RPMI7951 (cell line): ENCODE measurements around the gene BLOC1S1. TPM values are rescaled to one million over a fixed set of nuclear protein-coding genes. Genes with fewer than 3 reads are reported as not detected.
A peak's percentile ranks its signal among the peaks of the same experiment; 100 is the strongest.

Experiments
- DNase-seq: peaks from one replicate; pipeline ENCODE4 v3.0.0-alpha.2; 2012; ENCODE audit warnings: low read depth
- total RNA-seq: library from RNA; depleted of rRNA; stranded (reverse); fragments of >200 nt; shearing (Covaris generic); gene quantifications from 2 replicates; pipeline ENCODE4 v1.2.3, GENCODE V29; 2014

The BLOC1S1 gene
- total RNA-seq, 1 experiment from 2014 or later: 155 TPM

GRCh38 chr12:55727643-55728185 lies 11.9 kb downstream of the BLOC1S1 start:
- DNase-seq: peak; percentile 93

GRCh38 chr12:55728186-55728938 lies 12.5 kb downstream of the BLOC1S1 start:
- peak; percentile 79 for DNase-seq

DNA sequence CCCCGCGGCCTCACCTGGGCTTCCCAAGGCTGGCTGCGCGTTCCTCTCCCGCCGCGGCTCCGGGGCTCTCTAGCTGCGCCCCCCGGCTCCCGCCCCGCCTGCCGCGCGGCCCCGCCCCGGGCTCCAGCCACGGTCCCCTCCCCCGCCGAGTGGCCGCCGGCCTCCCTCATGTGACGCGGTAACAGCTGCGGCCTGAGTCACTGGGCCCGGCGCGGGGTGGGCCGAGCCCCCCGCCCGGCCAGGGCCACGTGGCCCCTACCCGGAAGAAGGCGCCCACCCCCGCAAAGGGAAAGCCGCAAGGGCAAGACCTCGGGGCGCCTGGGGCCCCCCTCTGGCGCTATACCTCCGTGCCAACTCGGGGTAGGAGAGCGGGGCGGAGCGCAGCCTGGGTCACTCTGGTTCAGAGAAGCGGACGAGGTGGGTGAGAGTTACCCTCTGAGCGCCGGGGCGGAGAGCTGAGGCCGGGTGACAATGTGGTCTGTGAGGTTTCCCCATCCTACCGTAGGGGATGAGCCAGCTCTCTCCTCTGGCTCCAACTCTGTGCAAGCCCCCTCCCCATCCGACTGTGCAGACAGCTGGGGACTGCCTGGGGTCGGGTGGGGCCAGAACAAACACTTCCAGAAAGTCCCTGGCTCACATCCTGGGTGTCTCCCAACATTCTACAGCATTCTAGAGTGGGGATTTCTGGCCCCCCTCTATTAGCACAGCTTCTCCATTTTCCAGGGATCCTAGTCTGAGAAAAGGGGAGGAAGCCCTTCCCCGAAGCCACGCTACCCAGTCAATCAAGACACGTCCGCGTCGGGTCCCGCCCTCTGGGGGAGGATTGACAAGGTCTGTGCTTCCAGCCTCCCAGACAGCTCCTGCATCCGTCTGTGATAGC lies 13.3 kb downstream of the BLOC1S1 start, which contains the start of gene CD63:
Gene CD63, minus strand, starts transcription at position 71 of the 880 bp plus-strand sequence. CDS start 668 bp downstream, outside the sequence.
- DNase-seq: peak; percentile 93

DNA sequence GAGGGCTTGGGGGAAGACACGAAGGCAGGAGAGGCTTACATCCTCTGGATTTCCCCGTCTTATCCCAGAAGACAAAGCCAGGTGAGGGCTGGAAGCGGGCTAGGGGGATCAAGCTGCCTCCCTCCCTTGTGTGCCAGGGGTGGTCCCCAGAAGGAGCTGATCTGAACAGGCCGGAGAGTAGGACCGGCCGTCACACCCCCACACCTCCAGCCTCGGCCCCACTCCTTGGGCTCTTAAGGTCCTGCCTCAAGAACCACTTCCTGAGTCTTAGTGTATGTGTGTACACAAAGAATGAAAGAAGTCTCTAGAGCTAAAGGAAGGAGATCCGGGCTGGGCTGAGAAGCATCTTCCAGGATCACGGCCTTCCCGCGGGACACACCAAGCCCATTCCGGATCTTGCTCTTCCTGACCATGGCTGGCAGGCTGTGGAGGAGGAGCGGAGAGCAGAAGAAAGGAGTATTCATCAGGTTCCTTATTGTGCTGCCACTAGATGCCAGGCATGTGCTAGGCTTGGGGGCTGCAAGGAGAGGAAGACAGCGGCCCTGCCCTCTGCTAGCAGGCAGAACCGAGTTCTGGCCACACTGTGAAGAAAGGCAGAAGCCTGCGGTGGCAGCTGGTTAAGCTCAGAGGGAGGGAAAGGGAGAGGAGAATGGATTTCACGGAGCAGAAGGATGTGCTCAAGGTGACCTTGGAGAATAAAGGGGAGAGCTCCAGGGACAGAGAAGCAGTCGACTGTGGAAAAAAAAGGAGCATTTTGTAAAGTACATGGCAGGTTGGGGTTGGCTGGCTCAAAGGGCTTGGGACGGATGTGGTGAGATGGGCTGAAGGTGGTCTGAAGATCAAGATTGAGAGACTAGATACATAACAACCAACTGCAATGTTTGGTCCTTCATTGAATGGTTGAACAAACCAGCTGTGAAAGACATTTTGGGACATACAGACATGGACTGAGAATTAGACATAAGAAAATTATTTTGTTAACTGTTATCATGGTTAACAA lies 14.3 kb downstream of the BLOC1S1 start:
- DNase-seq: peak; percentile 71

DNA sequence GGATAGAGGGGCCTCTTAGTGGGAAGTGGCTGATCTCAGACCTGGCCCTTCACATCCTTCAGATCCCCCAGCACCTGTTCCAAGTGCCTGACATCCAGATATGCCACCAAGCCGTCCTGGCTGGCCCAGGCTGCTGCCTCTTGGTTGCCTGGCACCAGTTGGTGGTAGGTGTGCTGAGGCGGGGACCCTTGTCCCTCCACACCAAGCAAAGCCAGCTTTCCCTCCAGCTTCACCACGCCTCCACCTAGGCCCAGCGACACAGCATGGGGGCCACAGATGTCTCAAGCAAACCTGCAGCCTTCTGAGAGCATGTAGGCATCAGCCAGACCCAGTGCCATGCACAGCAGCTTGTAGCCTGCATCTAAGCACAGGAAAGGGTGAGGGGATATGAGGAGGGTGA lies 16.4 kb downstream of the BLOC1S1 start:
- DNase-seq: no peak

DNA sequence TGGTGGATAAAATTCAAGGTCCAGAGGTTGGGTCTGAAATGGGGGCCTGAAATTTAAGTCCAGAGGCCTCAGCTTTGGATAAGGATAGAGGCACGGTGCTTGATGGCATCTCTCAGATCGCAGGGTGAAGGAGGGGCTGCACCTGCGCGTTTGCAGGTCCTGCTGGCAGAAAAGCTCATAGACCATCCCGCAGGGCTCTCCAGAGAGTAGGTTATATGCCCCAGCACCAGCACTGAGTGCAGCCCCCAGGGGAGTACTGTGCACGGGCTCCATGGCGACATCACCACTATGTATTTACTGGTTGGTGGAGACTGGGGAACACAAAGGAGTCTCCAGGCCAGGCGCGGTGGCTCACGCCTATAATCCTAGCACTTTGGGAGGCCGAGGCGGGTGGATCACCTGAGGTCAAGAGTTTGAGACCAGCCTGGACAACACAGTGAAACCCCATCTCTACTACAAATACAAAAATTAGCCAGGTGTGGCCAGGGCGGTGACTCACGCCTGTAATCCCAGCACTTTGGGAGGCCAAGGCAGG lies 17.2 kb downstream of the BLOC1S1 start:
- no peak for DNase-seq

DNA sequence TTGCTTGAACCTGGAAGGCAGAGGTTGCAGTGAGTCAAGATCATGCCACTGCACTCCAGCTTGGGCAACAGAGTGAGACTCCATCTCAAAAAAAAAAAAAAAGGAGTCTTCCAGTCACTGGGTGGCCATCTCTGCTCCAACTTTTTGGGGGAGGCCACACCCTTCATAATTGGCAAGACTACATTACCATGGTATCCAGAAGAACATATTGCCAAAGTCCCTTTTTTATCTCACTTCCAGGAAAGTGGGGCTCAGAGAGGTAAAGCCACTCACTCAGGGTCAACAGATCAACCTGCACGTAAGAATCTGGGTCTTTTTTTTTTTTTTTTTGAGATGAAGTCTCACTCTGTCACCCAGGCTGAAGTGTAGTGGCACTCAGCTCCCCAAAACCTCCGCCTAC lies 18.0 kb downstream of the BLOC1S1 start:
- no peak for DNase-seq

DNA sequence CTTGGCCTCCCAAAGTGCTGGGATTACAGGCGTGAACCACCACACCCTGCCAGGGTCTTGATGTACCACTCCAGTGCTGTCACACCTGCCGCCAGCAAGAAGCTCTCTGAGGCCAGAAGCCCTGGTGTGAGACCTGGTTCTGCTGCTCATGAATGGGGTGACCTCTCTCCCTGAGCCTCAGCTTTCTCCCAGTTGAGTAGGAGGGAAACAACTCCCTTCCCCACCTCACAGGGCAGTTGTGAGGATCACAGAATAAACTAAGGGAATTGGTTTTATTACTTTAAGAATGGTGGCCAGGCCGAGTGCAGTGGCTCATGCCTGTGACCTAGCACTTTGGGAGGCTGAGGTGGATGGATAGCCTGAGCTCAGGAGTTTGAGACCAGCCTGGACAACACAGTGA lies 18.7 kb downstream of the BLOC1S1 start:
- DNase-seq: no peak

GRCh38 chr12:55736076-55736475 lies 20.2 kb downstream of the BLOC1S1 start:
- DNase-seq: no peak

DNA sequence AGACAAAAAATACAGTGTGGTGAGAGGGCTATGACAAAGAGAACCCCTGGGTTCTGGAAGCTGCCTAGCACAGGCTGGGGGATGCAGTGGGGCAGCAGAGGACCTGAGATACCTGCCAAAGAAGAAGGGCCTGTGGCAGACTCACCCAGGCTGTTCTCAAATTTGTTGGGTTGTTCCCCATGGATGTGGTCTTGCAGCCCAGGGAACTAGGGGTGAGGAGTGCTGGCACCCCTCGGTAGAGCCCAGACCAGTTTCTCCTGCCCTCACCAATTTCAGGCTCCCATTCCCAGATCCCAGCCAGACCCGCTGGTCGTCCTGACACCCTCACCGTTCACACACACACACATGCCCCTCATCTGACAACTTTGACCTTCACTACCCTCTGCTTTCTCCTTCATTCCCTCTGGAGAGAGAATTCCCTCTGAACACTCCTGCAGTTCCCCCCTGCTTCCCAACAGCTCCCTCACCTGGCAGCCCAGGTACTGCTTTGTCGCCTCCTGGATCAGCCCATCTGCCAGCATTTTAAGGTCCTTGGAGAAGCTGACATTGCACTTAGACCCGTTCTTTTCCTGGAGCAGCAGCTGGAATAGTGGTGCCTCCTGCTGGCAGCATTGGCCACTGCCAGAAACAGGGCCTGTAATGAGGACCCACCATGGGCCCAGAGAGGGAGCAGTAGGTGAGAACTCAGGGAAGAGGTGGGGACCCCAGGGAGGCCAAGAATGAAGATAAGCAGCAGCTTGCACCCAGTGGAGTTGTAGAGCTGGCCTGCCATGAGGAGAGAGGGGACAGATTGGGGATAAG lies 21.1 kb downstream of the BLOC1S1 start:
- peak; percentile 69 for DNase-seq

GRCh38 chr12:55737581-55738122 lies 21.8 kb downstream of the BLOC1S1 start:
- DNase-seq: no peak

- peak; percentile 87 for DNase-seq
These were observed 22.5 kb downstream of the BLOC1S1 start for GRCh38 chr12:55738123-55739024.

DNA sequence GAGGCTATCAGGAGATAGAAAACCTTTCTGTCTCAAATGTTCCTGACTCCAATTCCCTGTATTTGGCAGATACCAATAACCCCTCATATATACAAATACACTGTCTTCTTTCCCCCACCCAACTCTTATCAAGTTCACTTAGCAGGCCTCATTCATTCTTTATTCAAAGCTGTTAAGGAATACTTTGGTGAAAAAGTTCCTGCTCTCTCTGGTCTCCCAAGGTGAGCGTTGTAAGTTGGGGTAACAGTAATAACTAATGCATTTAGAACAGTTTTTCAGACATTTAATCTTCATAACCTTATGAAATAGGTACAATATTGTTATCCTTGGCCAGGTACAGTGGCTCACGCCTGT lies 23.2 kb downstream of the BLOC1S1 start:
- DNase-seq: no peak

GRCh38 chr12:55741931-55742680 lies 26.3 kb downstream of the BLOC1S1 start:
- DNase-seq: no peak

DNA sequence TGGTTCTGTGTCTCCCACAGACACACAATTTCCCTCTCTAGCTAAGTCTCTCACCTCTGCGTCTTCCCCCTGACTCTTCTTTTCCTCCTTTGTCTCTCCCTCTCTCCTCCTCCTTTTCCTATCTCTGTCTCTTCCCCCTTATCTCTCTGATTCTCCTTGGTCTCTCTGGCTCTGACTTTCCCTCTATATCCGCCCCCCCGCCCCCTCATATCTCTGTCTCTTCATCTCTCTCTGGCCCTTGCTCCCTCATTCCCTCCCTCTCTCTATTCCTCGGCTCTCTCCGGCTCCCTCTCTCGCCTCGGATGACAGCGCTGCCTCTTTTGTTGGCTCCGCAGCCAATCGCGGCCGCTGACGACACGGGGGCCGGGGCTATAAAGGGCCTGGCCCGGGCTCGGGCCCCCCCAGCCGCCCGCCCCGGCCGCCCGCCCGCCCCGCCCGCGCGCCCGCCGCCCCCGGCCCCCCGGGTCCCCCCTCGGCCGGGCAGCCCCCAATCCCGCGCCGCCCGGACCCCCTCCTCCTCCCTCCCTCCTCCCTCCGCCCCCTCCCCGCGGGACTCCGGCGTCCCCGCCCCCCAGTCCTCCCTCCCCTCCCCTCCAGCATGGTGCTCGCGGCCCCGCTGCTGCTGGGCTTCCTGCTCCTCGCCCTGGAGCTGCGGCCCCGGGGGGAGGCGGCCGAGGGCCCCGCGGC lies 27.0 kb downstream of the BLOC1S1 start, which contains the start of gene GDF11:
Gene GDF11, plus strand, starts transcription at position 404 of the 687 bp plus-strand sequence. Its CDS starts 195 bp downstream, at position 599.
- DNase-seq: peak; percentile 71

- DNase-seq: peak; percentile 62
These were observed 27.8 kb downstream of the BLOC1S1 start for GRCh38 chr12:55743406-55744339.
